ENCODE data around the gene RHBDD2. TPM values are rescaled to one million over a fixed set of nuclear protein-coding genes. Genes with fewer than 3 reads are reported as not detected.

RHBDD2 gene
- total and polyA plus RNA-seq, 9 of the 15 experiments (the other 6 are each of a cell fraction or from before 2014, with no cell fraction given), result 3.3 to 36.7 (median 17.9) TPM

- TF ChIP-seq KLF10 (CRISPR knock-in tag; IDR thresholded peaks at IDR 0.05), result no peak
- TF ChIP-seq E4F1 (CRISPR knock-in tag; IDR thresholded peaks at IDR 0.05; ENCODE audit: borderline replicate concordance), result no peak
- TF ChIP-seq ZNF79 (CRISPR knock-in tag; IDR thresholded peaks at IDR 0.05; ENCODE audit: low read depth), result no peak
- 0 out of 4 replicates have a peak, but pooled peaks of 1 of the 2 experiments have one; percentile 30 for TF ChIP-seq SRF (CRISPR knock-in tag; IDR thresholded peaks at IDR 0.05)
- TF ChIP-seq KDM4B (IDR thresholded peaks at IDR 0.05; ENCODE audit: borderline replicate concordance in 2 of 2, low read depth in 1 of 2), result peak in 1 of 2 experiments; percentile 95; a peak in 2 of 4 replicates
- TF ChIP-seq KAT8 (IDR thresholded peaks at IDR 0.05; ENCODE audit: low read depth), result no peak
- TF ChIP-seq ARID3A (IDR thresholded peaks at IDR 0.05; ENCODE audit: borderline replicate concordance, low read depth, low read length), result no peak
- no peak for TF ChIP-seq ZNF561 (CRISPR knock-in tag; conservative IDR thresholded peaks at IDR 0.05)
- no peak for TF ChIP-seq NFATC3 (IDR thresholded peaks at IDR 0.05)
- TF ChIP-seq RREB1 (CRISPR knock-in tag; IDR thresholded peaks at IDR 0.05), result peak; percentile 98
- no peak for TF ChIP-seq KLF13 (tag; IDR thresholded peaks at IDR 0.05; ENCODE audit: borderline replicate concordance, low read depth)
- no peak for TF ChIP-seq ELK3 (CRISPR knock-in tag; IDR thresholded peaks at IDR 0.05)
- no peak for TF ChIP-seq SPI1 (IDR thresholded peaks at IDR 0.05; ENCODE audit: borderline replicate concordance, low read depth, low read length)
- TF ChIP-seq ZNF77 (CRISPR knock-in tag; IDR thresholded peaks at IDR 0.05), result no peak
- peak; percentile 58; the same call in 1 of the 2 replicates for TF ChIP-seq ZBTB7A (IDR thresholded peaks at IDR 0.05; ENCODE audit: borderline replicate concordance, control insufficient read depth, low read depth, low read length)
Measured at GRCh38 chr7:75878769-75879611, at the start of gene RHBDD2 (continued).

Measured in K562 (cell line).